ENCODE measurements around the gene PIK3R1. TPM values are rescaled to one million over a fixed set of nuclear protein-coding genes. Genes with fewer than 3 reads are reported as not detected.

The PIK3R1 gene
- total RNA-seq, 1 experiment from 2014 or later, result 1.7 TPM

DNA sequence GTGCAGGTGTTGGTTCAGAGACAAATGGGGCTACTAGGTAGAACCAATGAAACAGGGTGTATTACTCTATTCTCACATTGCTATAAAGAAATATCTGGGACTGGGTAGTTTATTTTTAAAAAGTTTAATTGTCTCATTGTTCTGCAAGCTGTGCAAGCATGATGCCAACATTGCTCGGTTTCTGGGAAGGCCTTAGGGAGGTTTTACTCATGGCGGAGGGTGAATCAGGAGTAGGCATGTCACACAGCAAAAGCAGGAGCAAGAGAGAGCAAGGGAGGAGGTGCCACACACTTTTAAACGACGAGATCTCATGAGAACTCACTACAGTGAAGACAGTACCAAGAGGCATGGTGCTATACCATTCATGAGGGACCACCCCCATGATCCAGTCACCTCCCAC, 134.6 kb downstream of the PIK3R1 start:
- ChIA-PET CTCF (no interaction called here), POLR2A (ENCODE audit: unreplicated experiment) (no interaction called here)
- ATAC-seq, result no peak

More for the DNA sequence above, 134.6 kb downstream of the PIK3R1 start:
- Histone ChIP-seq H3F3A (ENCODE audit: low read length, unreplicated experiment) (no peaks in the 10 kb centered on the region), H3K9me3 (ENCODE audit: low read length) (no peaks in the 10 kb centered on the region), H3K36me3 (ENCODE audit: low read depth, low read length) (no peaks in the 10 kb centered on the region), H4K20me1 (ENCODE audit: low read length) (no peaks in the 10 kb centered on the region), H3K9ac (ENCODE audit: low read length) (no peak overlapping the region), H3K4me2 (ENCODE audit: low read length) (no peak overlapping the region), H3K4me1 (ENCODE audit: insufficient read depth, low read length) (no peaks in the 10 kb centered on the region), H3K27me3 (ENCODE audit: low read length) (no peaks in the 10 kb centered on the region), H3K27ac (ENCODE audit: low read length) (no peak overlapping the region), H3K9me2 (replicated peaks; ENCODE audit: low read length) (no peaks in the 10 kb centered on the region), H3K79me2 (ENCODE audit: low read length) (no peaks in the 10 kb centered on the region), H3K4me3 (ENCODE audit: low read length) (no peak overlapping the region), H2AFZ (ENCODE audit: low read length) (no peak overlapping the region)
- intact Hi-C loops (cut with micrococcal nuclease), result no loop called here
- BruUV-seq (replicated peaks), result no TSS peak
- TF ChIP-seq EZH2 (IDR thresholded peaks at IDR 0.05; ENCODE audit: low read length, unreplicated experiment) (no peak), EZH2phosphoT487 (IDR thresholded peaks at IDR 0.05; ENCODE audit: borderline replicate concordance, low read length) (no peak)
- TF ChIP-seq, protein P1, sequence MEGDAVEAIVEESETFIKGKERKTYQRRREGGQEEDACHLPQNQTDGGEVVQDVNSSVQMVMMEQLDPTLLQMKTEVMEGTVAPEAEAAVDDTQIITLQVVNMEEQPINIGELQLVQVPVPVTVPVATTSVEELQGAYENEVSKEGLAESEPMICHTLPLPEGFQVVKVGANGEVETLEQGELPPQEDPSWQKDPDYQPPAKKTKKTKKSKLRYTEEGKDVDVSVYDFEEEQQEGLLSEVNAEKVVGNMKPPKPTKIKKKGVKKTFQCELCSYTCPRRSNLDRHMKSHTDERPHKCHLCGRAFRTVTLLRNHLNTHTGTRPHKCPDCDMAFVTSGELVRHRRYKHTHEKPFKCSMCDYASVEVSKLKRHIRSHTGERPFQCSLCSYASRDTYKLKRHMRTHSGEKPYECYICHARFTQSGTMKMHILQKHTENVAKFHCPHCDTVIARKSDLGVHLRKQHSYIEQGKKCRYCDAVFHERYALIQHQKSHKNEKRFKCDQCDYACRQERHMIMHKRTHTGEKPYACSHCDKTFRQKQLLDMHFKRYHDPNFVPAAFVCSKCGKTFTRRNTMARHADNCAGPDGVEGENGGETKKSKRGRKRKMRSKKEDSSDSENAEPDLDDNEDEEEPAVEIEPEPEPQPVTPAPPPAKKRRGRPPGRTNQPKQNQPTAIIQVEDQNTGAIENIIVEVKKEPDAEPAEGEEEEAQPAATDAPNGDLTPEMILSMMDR (conservative IDR thresholded peaks at IDR 0.05; ENCODE audit: low read depth, low read length), result no peak
- no peak for DNase-seq

Data from PC-3 (cell line).